GM18517 (cell line): ENCODE measurements around the gene C6orf136.

Source experiments
- ATAC-seq: cut with Tn5 transposase; IDR thresholded peaks from one replicate; pipeline ENCODE4 v1.9.1; 2021; ENCODE audit warnings: mild to moderate bottlenecking, moderate library complexity; ENCODE audit not compliant: unreplicated experiment

Gene C6orf136

GRCh38 chr6:30615958-30616810 is 30.7 kb upstream of the C6orf136 start:
- no peak for ATAC-seq

- ATAC-seq, result peak; percentile 70
These were observed 29.9 kb upstream of the C6orf136 start, which contains the start of gene PPP1R10 for GRCh38 chr6:30616811-30617564. PPP1R10 (minus strand) TSS chr6:30617243; CDS start chr6:30609944, 7,299 bp downstream.

GRCh38 chr6:30617565-30618269 is 29.2 kb upstream of the C6orf136 start, which contains the start of gene MRPS18B:
MRPS18B (plus strand) TSS chr6:30617840; CDS start chr6:30617866, 26 bp downstream.
- ATAC-seq, result peak; percentile 68

- ATAC-seq, result no peak
These were observed 28.6 kb upstream of the C6orf136 start for GRCh38 chr6:30618270-30618797.

GRCh38 chr6:30619561-30619960 is 27.4 kb upstream of the C6orf136 start:
- ATAC-seq, result no peak

GRCh38 chr6:30625511-30625910 is 21.4 kb upstream of the C6orf136 start:
- ATAC-seq, result no peak

GRCh38 chr6:30626484-30627366 is 20.2 kb upstream of the C6orf136 start, which contains the start of gene ATAT1:
ATAT1 (plus strand) TSS chr6:30626874.
- ATAC-seq, result peak; percentile 63

- ATAC-seq, result no peak
These were observed 11.1 kb upstream of the C6orf136 start for GRCh38 chr6:30635834-30636233.

GRCh38 chr6:30640481-30640880 is 6.5 kb upstream of the C6orf136 start:
- ATAC-seq, result no peak

GRCh38 chr6:30641048-30641447 is 5.9 kb upstream of the C6orf136 start:
- no peak for ATAC-seq

GRCh38 chr6:30643656-30644055 is 3.3 kb upstream of the C6orf136 start:
- no peak for ATAC-seq

GRCh38 chr6:30644769-30645168 is 2.2 kb upstream of the C6orf136 start:
- no peak for ATAC-seq

- no peak for ATAC-seq
These were observed 944 bp upstream of the C6orf136 start for GRCh38 chr6:30645989-30646388.

GRCh38 chr6:30647242-30648116 is 546 bp downstream of the C6orf136 start:
- ATAC-seq, result peak; percentile 56

- ATAC-seq, result no peak
These were observed 4.2 kb downstream of the C6orf136 start for GRCh38 chr6:30651143-30651542.

- ATAC-seq, result no peak
These were observed 8.1 kb downstream of the C6orf136 start for GRCh38 chr6:30654798-30655742.

GRCh38 chr6:30655743-30656094 is 8.8 kb downstream of the C6orf136 start:
- ATAC-seq, result no peak

GRCh38 chr6:30656513-30656912 is 9.6 kb downstream of the C6orf136 start:
- no peak for ATAC-seq
